NT2/D1 (cell line): ENCODE results near the gene OR6C75.

Experiments
- SUZ12 ChIP-seq: IDR thresholded peaks from 2 replicates; pipeline ENCODE4 v1.6.1; 2011; ENCODE audit not compliant: insufficient read length, insufficient read depth; ENCODE audit errors: extremely low read depth
- YY1 ChIP-seq: IDR thresholded peaks from 2 replicates; pipeline ENCODE4 v1.6.1; 2011; ENCODE audit not compliant: insufficient read length, insufficient read depth
- ZNF274 ChIP-seq: IDR thresholded peaks from 2 replicates; pipeline ENCODE4 v1.6.1; 2011; ENCODE audit warnings: mild to moderate bottlenecking, low read depth, low read length

DNA sequence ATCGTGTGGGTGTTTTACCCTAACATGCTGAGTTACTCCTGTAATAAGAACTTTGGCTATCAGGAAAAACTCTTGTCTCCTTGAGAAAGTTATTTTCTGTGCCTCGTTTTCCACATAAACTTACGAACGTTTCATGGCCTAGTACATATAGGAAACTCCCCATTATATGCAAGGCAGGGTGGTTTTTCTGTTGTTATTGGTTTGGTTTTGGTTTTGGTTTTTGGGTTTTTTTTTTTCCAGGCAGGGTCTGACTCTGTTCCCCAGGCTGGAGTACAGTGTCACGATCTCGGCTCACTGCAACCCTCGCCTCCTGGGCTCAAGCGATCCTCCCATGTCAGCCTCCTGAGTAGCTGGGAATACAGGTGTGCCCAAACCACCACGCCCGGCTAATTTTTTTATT is 26.8 kb upstream of the OR6C75 start:
- no peak for TF ChIP-seq SUZ12
- no peak for TF ChIP-seq YY1
- TF ChIP-seq ZNF274 = no peak
